NCI-H748 (cell line): ENCODE data around the gene CADPS2.

Source experiments
- DNase-seq: peaks from one replicate; lab custom pipeline; 2025; ENCODE audit not compliant: unreplicated experiment; lab: John Stamatoyannopoulos, UW

CADPS2 gene

DNA sequence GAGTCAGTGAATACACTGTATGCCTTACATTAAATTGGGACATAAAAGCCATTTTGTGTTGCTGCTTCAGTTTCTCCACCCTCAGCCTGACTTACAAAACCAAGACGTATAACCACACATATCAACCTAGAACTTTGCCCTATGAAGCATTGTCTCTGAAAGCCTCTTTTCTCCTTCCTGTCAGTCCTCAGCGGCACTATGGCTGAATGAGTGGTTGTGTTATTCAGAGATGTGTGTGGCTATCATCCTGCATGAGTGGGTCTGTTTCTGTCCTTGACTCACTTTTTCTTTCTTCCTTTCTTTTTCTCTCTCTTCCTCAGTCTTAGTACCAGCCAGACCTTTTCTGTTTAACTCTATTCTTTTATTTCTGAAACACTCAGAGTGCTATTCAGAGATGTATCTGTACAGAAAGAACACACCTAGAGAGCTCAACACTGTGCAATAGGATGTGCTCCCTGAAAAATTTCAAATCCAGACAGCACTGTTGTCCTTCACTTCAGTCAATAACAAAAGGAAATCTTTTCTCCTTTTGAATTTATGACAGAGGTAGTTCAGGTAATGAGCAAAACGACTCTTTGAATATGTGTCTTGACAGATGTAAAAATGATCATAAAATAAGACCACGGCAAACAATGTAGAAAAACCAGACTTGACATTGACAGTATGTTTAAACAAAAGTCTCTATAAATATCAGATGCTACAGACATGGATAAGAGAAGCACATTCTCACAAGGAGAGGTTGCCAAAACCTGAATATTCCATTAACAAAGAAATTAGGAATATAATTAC lies 418.4 kb downstream of the CADPS2 start:
- no peak for DNase-seq

DNA sequence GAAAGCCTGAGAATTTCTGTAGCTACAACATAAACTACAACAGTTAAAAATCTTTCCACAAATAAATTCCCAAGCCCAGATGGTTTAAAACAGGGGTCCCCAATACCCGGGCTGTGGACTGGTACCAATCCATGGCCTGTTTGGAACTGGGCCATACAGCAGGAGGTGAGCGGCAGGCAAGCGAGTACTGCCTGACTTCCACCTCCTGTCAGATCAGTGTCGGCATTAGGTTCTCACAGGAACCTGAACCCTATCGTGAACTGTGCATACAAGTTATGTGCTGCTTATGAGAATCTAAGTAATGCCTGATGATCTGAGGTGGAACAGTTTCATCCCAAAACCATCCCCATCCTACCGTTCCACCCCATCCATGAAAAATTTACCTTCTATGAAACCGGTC lies 421.0 kb downstream of the CADPS2 start:
- no peak for DNase-seq

GRCh38 chr7:122463631-122464030 lies 422.6 kb downstream of the CADPS2 start:
- no peak for DNase-seq

GRCh38 chr7:122460936-122461335 lies 425.3 kb downstream of the CADPS2 start:
- no peak for DNase-seq

DNA sequence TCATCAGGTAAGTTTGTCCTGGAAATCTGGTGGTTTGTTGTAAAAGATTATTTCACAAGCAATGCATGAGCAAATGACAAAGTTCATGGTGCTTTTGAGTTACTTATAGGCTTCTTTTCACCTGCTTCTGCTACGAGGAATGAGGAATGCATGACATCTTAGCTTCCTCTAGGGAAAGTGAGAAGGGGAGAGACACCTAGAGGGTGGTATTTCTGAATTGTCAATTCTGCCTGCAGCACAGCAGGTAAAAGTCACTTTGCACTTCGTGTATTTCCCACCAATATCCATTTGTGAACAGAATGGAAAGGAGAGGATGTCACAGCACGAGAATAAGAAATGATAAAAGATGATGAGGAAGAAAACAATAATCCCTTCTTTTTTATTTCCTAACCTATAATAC lies 428.3 kb downstream of the CADPS2 start:
- no peak for DNase-seq

- DNase-seq: no peak
Observed at GRCh38 chr7:122457325-122457724, 428.9 kb downstream of the CADPS2 start.

DNA sequence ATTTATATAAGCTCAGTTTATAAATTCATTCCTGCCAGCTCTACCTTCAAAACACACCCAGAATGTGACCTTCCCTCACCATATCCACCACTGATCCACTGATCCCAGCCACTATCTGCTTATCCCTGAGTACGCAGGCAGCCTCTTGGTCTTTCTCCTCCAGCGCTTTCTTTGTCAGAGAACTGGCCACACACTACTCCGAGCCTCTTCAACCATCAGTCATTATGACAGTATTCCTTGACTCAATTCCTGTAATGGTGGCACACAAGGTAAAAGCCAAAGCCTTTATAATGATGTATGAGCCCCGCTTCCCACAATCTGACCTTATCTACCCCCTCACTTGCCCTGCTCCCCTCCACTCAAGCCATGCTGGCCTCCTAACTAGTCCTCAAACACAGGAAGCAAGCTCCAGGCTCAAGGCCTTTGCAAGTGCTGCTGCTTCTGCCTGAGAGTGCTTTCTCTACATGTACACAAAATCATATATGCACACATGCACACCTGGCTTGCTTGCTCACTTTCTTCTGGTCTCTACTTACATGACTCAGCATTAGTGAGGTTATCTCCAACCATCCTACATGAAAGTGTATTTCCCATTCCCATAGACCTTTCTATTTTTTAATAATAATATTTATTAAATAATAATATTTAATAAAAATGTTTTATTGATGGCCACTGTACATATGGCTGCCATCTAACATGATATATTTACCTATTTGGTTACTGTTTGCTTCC lies 431.3 kb downstream of the CADPS2 start:
- no peak for DNase-seq

DNA sequence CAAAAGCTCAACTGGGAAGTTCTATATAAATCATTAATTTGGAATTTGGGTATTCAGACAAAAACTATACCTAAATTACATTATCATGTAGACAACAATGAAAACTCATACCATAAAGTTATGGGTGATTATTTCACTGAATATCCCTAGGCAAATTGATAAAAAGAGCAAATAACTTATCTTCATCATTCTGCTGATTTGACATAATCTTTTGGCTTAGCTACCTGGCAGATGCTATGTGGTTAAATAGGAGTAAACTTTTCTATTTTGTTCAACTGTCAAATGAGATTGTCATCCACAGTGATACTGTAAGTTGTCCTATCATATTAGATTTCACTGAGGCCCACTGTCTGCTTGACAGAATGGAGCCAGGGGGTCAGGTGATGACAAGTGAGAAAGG lies 432.8 kb downstream of the CADPS2 start:
- no peak for DNase-seq

DNA sequence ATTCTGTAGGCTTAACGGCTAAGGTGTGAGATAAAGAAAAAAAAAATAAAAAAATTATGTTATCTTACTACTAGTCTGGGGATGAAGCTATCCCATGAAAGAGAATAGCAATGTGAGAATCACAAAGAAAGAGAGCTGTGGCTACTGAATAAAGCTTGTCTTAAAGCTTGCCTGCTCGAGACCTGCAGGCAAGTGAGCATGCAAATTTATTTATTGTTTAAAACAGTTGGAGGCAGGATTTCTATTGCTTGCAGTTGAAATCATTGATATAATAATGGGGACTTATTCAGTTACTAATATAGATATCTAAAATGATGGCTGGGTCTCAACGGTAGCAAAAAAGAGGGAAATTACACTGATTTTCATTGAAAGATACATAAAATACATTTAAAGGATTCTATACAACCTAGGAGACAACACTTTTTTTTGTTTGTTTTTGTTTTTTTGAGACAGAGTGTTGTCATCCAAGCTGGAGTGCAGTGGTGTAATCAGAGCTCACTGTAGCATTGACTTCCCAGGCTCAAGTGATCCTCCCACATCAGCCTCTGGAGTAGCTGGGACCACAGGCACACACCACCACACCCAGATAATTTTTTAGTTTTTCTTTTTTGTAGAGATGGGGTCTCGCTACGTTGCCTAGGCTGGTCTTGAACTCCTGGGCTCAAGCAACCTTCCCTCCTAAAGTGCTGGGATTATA lies 437.2 kb downstream of the CADPS2 start:
- DNase-seq: no peak

DNA sequence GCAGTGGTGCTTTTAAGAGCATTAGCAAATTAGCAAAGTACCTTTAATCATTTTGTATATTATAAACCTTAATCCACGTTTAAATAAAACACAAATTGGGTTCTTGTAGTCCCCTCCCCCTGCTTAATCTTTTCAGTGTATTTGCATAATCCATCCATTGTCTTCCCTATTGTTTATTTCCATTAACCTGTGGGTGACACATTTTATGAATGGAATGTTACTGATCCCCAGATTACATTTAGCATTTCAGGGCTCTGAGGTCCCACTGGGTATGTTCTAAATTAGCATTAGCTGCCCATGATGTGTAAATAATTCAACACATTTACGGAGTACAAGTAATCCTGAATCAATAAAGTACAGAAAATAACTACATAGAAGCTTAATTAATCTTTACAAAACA lies 443.3 kb downstream of the CADPS2 start:
- no peak for DNase-seq

DNA sequence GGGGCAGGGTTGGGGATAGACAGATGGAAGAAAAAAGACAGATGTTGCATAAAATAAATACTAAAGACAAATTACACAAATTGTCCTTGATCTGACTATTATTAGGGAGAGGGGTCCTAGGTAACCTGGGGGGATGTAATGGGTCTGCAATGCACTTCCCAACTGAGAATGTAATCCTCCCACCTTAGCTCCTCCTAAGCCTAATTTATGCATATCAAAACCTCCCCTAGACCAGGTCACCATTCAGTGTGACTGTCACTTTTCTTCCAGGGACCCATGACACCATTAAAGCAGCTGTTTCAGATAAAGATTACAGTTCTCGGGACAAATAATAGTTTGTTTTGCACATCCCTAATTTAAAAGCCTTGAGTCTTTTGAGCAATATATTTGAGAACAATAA lies 447.8 kb downstream of the CADPS2 start:
- DNase-seq: peak; percentile 67

DNA sequence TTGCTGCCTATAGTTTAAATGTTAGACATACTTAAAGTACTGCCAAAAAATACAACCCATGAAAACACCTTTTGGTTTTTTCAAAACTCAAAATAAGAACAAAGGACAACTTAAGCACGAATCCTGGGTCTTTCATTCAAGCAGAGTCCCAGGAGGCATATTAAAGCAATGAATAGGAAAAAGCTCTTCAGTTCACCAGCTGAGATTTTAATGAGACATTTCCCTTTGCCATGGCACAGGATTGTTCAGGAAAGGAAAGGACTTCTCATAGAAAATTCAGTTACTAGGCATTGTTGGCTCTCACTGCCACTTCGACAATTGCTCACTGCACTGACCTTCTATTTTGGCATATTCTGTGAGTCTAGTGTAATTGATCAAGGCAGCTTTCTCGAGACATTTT lies 448.3 kb downstream of the CADPS2 start:
- DNase-seq: peak; percentile 83

DNA sequence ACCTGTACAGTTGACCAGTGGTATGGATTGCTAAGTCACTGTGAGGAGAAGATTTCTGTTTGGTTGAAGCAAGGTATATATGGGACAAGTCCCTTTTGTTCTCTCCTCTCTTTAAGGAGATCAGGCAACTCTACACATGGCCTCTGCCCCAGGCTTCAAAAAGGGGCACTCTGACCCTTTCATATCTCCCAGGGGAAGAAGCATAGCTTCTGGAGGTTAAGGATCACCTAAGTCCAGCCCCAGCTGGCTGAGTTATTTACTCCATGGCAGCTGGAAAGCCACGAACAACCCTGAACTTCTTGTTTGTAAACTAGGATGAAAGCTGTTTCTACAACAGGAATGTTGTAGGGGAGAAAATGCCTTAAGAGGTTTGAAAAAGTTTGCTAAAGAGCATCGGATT lies 452.5 kb downstream of the CADPS2 start:
- DNase-seq: no peak

DNA sequence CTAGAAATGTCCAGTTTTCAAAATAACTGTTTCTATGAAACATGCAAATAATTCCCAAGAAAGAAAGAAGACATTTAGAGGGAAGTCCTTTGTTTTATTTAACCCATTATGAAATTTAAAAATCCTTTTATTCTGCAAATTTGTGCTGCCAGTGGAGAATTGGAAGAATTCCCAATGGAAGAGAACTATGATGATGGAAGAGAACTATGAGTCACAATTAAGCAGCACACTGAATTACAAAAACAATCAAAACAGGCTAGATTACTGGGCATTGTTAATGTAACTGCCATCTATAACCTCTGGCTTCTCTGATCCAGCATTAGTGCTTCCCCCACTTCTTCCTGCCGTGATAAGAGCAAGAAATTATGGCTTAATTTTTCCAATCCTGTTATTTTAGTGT lies 455.6 kb downstream of the CADPS2 start:
- peak; percentile 41 for DNase-seq

- no peak for DNase-seq
Observed at GRCh38 chr7:122429926-122430325, 456.3 kb downstream of the CADPS2 start.

- DNase-seq: no peak
Observed at GRCh38 chr7:122425731-122426130, 460.5 kb downstream of the CADPS2 start.

GRCh38 chr7:122423591-122423990 lies 462.7 kb downstream of the CADPS2 start:
- DNase-seq: no peak

DNA sequence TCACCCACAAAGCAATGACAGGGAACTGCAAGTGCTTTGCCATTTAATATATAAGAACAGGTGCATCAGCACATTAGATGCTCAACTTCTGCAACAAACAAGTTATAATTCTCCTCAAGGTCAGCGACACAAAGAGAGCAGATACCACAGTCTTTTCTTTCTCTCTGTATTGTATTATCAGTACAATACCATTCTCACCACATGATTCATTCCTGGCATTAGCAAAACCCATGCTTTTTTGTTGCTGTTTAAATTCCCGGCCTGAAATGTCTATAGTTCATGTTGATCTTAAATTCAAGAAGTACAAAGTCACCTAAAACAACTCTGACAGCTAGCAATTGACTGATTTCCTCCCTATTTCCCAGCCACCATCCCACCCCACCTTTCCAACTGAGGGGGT lies 469.9 kb downstream of the CADPS2 start:
- DNase-seq: no peak

- no peak for DNase-seq
Observed at GRCh38 chr7:122415510-122415909, 470.8 kb downstream of the CADPS2 start.

- peak; percentile 10 for DNase-seq
Observed at GRCh38 chr7:122413339-122413738, 472.9 kb downstream of the CADPS2 start.

DNA sequence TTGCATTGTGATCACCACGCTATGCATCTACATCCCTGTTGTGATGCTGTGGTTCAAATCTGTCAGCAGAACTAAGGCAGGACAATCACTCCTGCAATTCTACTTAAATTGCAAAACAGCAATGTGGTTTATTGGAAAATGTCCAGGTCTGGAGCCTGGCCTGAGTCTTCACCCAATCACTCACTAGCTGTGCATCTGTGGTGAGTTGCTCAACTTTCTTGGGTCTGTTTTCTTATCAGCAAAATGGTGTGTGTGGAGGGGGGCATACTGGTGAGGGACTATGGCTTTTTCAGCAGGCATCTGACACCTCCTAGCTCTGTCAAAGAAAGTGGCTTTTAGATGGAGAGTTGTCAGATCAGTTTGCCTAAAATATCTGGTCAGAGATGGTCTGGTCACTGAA lies 473.4 kb downstream of the CADPS2 start:
- no peak for DNase-seq

DNA sequence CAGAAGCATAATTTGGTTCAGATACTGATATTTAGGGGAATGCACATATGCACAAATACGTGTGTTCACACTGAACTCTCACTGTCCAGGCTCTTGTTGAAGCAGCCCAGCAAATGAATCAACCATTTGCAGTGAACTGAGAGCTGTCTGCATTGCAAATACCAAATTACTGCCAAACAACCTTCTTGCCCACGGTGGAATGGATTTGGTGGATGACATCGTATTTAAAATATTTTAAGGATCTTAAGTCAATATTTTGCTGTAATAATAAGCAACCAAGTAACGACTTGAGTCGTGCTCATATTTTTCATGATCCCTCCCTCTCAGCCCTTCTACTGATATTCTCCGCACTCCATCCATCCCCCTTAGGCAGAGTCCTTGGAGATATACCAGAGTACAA lies 473.8 kb downstream of the CADPS2 start:
- DNase-seq: no peak
